ENCODE data around the gene PAN2. TPM values are rescaled to one million over a fixed set of nuclear protein-coding genes. Genes with fewer than 3 reads are reported as not detected.

The PAN2 gene
- total and polyA plus RNA-seq, 10 of the 15 experiments (the other 5 are each of a cell fraction or from before 2014, with no cell fraction given), result 14.4 to 61.8 (median 34.9) TPM

- TF ChIP-seq ZNF274 (IDR thresholded peaks at IDR 0.05; ENCODE audit: insufficient read depth, insufficient read length), result no peak
- no peak for TF ChIP-seq CBX5 (IDR thresholded peaks at IDR 0.05; ENCODE audit: low read depth)
- peak; percentile 85 for TF ChIP-seq SIN3A (IDR thresholded peaks at IDR 0.05; ENCODE audit: low read depth, low read length)
- peak; percentile 23; the same call in 1 of the 2 replicates for TF ChIP-seq E2F4 (IDR thresholded peaks at IDR 0.05; ENCODE audit: low read depth, low read length)
- TF ChIP-seq RELB (IDR thresholded peaks at IDR 0.05; ENCODE audit: low read depth), result peak; percentile 71; the same call in 1 of the 2 replicates
- TF ChIP-seq ZNF384 (IDR thresholded peaks at IDR 0.05; ENCODE audit: borderline replicate concordance, low read depth, low read length), result no peak
- TF ChIP-seq NRF1 (conservative IDR thresholded peaks at IDR 0.05; ENCODE audit: low read depth, low read length), result 0 out of 2 replicates have a peak, but pooled peaks have one; percentile 5
- TF ChIP-seq ATF7 (IDR thresholded peaks at IDR 0.05; ENCODE audit: low read depth), result no peak
- no peak for TF ChIP-seq ZNF217 (IDR thresholded peaks at IDR 0.05)
- TF ChIP-seq KDM1A (IDR thresholded peaks at IDR 0.05; ENCODE audit: borderline replicate concordance), result no peak
- TF ChIP-seq PBX3 (IDR thresholded peaks at IDR 0.05; ENCODE audit: insufficient replicate concordance, low read depth, low read length), result no peak
- peak; percentile 14; the same call in 1 of the 2 replicates for TF ChIP-seq TBL1XR1 (IDR thresholded peaks at IDR 0.05; ENCODE audit: low read depth, low read length)
- TF ChIP-seq ZNF622 (IDR thresholded peaks at IDR 0.05), result no peak
- no peak for TF ChIP-seq EP300 (IDR thresholded peaks at IDR 0.05; ENCODE audit: borderline replicate concordance in 1 of 2, control insufficient read depth in 1 of 2, low read depth in 2 of 2, low read length in 2 of 2)
- no peak for TF ChIP-seq JUND (IDR thresholded peaks at IDR 0.05; ENCODE audit: low read depth, low read length)
- TF ChIP-seq WRNIP1 (IDR thresholded peaks at IDR 0.05; ENCODE audit: borderline replicate concordance, low read depth, low read length), result peak; percentile 19; the same call in 1 of the 2 replicates
- peak; percentile 95 for TF ChIP-seq RAD51 (IDR thresholded peaks at IDR 0.05)
- no peak for TF ChIP-seq EZH2 (IDR thresholded peaks at IDR 0.05; ENCODE audit: borderline replicate concordance, control insufficient read depth, low read depth, low read length)
- 0 out of 2 replicates have a peak, but pooled peaks have one; percentile 28 for TF ChIP-seq ATF3 (IDR thresholded peaks at IDR 0.05; ENCODE audit: borderline replicate concordance, extremely low read depth, low read depth, low read length)
- TF ChIP-seq YBX1 (IDR thresholded peaks at IDR 0.05), result no peak
- TF ChIP-seq TARDBP (IDR thresholded peaks at IDR 0.05; ENCODE audit: borderline replicate concordance), result peak; percentile 90
- peak; percentile 86 for TF ChIP-seq CREB1 (IDR thresholded peaks at IDR 0.05; ENCODE audit: low read depth)
- peak; percentile 82 for TF ChIP-seq BRCA1 (IDR thresholded peaks at IDR 0.05; ENCODE audit: low read depth, low read length)
- peak; percentile 90 for TF ChIP-seq CBFB (IDR thresholded peaks at IDR 0.05; ENCODE audit: low read depth)
- TF ChIP-seq USF1 (IDR thresholded peaks at IDR 0.05; ENCODE audit: borderline replicate concordance, extremely low read length, insufficient read depth, low read depth, low read length), result peak; percentile 84
Observed at GRCh38 chr12:56315622-56316473, 18.0 kb downstream of the PAN2 start, which contains the start of gene CNPY2 (continued).
